GM21723 (cell line): ENCODE data around the gene PHF21A.

ENCODE experiments used
- ATAC-seq: cut with Tn5 transposase; IDR thresholded peaks from one replicate; pipeline ENCODE4 v1.9.1; 2021; ENCODE audit warnings: mild to moderate bottlenecking, moderate library complexity; ENCODE audit not compliant: unreplicated experiment

PHF21A gene

DNA sequence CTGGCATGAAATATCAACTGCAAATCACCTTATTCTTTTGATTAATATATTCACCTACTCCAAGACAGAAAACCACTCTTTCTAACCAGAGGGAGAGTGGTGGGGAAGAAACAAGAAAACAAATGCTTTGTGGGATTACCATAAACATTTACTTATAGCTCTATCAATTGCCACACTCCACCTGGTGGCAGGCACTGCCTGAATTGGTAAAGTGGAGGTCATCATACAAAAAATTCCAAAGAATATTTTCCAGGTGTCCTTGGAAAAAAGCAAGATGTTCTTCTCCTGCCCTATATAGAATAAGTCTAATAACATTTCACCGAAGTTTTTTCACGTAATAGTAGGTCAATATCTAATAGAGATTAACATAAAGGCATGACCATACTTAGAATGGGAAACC lies 45.3 kb downstream of the PHF21A start:
- ATAC-seq: no peak

DNA sequence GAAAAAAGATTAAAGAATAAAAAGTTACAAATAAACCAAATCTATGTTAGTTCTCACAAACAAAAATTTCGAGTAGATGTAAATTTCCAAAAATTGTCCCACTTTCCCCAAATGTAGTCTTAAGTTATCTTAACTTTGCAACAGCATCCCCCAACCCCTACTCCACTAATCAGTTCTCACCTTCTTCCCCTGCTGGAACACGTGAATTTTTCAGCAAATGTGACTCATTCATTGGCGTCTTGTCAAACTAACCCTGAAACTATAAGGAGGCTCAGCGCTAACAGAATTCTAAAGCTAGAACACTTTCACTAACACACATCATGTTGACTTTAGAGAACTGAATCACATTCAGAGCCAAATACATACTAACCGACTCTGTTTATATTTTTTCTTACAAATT lies 46.1 kb downstream of the PHF21A start:
- no peak for ATAC-seq

DNA sequence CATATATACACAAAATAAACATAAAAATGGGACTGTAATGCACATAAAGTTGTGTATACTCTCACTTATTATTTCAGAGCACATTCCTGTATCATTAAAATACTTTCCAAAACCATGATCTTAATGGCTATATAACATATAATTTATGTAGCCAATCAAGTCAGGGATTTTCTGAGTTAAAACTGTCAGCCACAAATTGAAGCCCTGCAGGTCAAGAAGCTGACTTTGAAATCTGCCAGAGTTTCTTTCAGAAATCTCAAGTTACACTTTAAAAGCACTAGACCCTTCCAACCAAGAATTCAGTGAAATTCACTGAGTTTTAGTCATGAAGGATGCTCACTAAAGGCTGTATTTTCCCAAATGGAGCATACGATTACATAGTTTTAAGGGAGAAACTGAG lies 47.6 kb downstream of the PHF21A start:
- no peak for ATAC-seq

DNA sequence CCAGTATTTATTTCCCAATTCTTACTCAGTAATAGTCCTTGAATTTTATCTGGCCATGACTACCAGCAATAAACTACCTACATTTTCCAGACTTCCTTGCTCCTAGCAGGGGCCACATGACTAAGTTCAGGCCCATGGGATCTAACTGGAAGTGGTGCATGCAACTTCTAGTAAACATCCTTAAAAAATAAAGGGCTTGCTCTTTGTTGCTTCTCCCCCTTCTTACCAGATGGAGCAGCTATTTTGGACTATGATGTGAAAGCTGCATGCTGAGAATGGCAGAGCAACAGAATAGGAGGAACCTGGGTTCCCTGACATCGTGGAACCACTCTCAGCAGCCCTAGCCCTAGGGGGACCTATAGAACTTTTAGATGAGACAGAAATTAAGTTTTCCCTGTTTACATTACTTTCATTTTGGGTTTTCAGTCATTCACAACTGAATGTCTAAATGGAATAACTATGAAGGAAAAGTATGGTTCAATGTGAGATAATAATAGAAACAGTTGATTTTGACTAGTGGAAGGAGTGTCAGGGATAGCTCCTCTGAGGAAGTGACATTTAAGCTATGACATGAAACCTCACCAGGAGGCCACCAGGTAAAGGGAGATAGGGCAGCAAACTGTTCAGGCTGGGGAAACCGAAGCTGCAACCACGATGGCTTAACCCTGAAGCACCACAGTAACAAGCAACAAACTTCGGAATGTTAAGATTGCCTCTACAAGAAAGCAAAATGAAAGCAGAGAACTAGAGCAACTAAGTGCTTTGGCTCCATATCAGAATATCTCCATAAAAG lies 48.9 kb downstream of the PHF21A start:
- ATAC-seq: no peak

DNA sequence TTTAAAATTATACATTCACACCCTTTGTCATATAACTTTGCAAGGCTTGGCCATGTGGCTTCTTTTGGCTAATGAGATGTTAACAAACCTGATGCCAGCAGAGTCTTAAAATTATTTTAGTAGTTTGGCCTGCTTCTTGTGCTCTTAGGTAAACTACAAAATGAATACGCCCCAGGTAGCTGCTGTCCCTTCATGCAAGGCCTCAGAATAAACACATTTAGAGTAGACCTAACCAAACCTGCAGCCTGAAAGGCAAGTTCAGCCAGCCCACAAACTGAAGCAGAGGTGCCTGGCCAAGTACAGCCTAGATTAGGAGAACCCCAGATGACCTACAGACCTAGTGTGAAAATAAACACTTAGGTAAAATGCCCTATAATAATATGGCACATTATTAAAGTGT lies 50.2 kb downstream of the PHF21A start:
- ATAC-seq: no peak

DNA sequence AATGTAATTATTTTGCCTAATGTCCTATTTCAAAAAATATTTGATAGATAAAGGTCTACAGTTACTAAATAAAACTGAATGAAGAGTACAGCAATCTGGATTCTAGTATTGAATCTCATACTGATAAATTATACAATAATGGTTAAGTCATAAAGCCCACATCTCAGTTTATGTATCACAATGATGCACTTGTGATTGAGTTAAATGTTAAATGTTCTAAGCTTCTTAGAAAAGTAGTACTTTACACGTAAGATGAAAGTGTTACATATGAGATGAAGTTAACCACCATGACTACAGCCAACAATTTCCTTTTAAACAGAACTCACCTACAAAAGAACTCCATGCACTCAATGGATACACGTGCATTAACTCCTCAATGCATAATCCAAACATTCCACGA lies 51.7 kb downstream of the PHF21A start:
- ATAC-seq: no peak

DNA sequence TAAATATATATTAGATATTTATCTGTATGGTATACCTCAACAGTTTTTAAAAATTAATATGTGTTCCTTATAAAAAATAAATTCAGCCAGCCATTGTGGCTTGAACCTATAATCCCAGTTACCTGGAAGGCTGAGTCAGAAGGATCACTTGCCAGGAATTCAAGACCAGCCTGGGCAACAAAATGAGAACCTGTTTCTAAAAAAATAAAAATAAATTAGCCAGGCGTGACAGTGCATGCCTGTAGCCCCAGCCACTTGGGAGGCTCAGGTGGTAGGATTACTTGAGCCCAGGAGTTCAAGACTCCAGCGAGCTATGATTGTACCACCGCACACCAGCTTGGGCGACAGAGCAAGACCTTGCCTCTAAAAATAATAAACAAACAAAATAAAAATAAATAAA lies 54.9 kb downstream of the PHF21A start:
- ATAC-seq: no peak

DNA sequence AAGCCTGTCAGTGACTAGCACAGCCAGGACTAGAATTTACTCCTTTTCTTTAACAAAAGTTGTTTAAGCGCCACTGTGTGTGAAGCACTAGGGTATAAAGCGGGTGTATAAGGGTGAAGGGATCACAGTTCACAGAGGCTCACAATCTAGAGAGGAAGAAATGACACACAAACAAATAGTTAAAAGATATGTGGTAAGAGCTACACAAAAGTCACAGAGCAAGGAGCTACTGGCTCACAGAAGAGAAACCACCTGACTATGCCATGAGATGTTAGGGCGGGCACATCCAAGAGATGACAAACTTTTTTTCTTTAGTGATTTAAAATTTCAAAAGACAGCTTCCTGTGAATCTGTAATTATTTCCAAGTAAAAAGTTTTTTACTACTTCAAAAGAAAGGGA lies 55.6 kb downstream of the PHF21A start:
- ATAC-seq: no peak

DNA sequence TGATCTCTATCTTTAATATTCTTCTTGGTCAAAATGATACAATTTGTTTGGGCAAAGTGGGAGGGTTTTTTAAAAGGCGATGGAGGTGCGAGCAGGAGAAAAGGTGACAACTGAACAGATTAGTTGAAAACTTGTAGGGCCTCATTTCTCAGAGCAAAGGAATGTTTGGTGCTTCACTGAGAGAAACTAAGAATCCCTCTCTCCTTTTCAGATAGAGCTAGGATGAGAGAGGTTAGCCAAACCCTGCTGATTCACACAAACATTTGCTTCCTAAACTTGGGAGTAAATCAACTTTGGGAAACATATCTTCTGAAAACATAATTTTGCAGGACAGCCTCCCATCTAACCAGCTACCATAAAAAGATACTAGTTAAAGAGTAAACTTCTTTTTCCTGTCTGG lies 57.0 kb downstream of the PHF21A start:
- ATAC-seq: no peak

DNA sequence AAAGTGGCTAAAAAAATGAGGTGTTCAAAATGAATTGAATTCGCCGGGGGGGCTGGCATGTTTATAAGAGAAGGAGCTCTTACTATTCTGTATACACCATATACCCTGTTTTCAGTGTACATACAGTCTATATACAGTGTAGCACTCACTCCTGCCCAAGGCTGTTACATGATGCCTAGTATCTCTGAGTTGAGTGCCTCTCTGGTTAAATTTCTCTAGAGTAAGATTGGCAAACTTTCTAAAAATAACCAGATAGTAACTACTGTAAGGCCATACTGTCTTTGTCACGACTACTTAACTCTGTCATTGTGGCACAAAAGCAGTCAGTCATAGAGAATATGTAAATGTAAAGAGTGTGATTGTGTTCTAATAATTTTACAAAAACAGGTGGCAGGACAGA lies 58.1 kb downstream of the PHF21A start:
- ATAC-seq: no peak

DNA sequence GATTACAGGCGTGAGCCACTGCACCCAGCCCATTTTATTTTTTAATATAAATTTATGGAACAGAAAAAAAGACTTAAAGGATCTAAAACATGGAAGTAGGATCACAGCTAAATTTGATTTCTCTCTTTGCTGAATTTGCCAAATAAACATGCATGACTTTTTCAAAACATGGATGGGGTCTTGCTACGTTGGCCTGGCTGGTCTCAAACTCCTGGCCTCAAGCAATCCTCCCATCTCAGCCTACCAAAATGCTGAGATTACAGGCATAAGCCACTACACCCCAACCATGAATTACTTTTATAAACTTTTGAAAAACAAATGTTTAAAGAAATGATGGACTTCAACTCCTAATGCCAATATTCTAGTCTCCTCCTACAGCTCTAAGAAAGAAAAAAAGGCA lies 61.2 kb downstream of the PHF21A start:
- no peak for ATAC-seq

DNA sequence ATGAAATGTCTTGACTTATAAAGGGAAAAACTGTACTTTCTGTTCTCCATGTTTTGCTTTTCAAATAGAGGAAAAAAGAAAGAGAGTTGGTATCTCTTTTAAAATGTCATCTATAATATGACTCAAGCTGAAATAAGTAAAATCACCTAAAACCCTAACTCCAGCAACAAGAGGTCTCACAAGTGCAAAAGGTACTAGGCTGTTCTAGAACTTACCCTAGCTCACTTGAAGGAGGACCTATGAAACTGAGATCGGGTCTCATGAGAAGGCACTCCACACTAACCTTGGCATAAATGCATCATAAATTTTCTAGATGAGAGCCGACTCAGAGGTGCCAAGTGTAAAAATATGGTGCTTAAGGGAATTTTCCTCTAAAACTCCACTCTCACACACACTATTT lies 63.8 kb downstream of the PHF21A start:
- ATAC-seq: no peak

DNA sequence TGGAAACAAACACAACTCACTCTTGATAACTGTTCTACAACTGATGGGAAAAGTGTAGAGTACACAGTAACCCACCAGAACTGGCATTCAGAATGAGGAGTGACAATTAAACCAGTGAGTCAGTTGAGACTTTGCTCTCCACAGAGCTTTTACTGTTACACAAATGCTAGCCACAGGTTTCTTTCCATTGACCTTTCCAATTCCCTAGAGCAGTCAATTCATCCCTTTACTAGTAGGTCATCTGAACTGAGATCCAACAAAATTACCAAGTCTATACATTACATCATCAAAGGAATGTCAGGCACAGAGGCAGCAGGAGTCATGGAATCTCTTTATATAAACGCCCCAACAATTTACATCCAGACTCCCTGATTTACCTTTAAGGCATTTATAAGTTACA lies 65.9 kb downstream of the PHF21A start:
- ATAC-seq: no peak

DNA sequence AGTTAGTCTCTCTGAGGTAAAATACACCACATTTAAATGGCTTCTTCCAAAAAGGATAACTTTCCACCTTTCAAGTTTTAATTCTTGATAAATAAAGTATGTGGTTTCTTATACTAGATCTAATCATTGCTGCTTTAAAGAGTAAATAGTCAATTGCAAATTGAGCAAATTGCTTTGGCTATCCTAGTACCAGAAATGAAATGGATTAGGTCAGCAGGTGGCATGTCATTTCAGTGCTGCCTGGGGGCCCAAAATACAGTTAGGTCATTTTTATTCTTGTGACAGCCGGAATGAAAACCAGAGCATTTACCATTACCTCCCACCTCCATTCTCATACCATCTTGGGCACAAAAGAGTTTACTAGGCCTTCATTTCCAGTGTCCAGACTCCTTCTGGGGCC lies 70.2 kb downstream of the PHF21A start:
- ATAC-seq: no peak

DNA sequence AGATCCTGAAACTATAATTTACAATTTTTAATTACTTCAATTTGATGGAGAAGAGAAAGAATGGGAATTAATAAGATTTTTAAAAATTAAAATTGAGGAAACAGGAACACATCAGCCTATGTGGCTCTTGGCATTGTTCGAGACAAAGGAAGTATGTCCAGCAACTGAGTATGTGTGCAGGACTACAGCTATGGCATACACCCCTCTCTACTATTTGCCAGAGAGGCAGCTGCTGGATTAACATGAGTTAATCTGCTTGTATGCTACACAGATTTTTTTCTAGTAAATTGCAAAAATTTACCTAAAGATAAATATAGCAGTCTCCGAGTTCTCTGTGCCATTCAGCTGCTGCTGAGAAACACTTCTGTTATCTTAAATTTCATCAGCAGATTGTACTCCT lies 70.6 kb downstream of the PHF21A start:
- ATAC-seq: no peak

DNA sequence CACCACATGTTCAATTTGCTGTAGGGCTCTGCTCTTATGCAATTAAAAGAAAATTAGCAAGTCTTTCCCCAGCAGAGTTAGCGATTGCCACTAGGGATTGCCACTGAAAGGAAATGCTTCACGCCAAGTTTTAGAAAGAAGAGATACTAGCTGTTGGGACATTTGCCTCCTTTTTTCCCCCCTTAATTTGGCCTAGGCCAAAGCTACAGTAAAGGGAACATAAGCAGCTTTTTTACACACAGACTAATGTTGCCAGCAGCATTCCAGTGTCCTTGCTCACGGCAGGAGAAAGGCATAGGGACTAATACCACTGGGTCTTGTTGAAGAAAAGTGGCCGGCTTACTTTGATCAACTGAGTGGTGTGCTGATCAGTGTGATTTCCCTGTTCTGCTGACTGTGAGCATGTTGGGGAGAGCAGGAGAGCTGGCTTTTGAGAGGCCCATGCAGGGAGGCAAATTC lies 71.2 kb downstream of the PHF21A start:
- ATAC-seq: no peak

DNA sequence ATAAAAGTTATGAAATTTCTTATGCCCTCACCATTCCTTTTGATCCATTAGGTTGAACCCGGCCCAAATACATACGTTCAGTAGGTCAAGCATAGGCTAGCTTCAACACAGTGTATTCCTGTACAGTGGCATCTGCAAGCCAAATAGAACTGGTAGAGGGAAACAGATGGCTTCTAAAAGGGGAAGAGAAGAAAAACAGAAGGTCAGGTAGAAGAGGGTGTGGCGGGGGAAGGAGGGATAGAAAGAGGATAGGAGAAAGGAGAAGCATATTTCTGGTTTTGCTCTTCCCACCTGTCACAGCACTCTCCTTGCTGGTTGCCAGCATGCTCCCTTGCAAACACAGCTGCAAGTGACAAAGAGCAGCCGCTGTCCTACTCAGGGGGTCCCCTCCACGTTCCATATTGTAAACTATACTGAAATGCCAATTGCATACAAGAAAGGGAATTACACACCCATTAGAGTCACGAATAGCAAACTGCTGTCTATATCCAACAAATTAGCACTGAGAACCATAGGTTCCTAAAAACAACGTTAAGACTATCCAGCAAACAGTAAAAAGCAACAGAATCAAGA lies 71.8 kb downstream of the PHF21A start:
- no peak for ATAC-seq

DNA sequence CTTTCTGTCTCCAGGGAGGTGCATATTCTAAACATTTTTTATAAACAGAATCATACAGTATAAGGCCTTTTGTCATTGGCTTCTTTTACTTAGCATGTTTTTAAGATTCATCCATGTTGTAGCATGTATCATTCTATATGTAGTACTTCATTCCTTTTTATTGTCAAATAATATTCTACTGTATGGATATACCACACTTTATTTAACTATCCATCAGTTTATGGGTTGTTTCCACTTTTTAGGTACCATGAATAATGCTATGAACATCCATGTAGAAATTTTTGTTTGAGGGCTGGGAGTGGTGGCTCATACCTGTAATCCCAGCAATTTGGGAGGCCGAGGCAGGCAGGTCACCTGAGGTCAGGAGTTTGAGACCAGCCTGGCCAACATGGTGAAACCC lies 73.1 kb downstream of the PHF21A start:
- ATAC-seq: no peak

DNA sequence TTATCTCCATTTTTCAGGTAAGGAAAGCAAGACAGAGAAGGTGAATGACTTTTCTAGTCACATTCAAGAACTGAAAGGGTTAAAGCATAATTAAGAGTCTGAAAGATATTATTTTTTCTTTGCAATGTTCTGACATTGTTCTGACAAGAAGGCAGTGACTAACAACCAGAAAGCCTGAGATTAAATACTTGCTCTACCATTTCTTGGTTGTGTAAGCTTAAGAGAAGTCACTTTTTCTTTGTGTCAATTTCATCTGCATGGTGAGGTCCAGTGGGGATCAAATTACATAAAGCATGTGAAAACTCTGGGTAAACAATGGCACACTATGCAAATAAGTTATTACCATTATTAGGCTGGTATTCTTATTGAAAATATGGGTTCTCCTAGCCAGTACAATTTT lies 73.7 kb downstream of the PHF21A start:
- ATAC-seq: no peak

DNA sequence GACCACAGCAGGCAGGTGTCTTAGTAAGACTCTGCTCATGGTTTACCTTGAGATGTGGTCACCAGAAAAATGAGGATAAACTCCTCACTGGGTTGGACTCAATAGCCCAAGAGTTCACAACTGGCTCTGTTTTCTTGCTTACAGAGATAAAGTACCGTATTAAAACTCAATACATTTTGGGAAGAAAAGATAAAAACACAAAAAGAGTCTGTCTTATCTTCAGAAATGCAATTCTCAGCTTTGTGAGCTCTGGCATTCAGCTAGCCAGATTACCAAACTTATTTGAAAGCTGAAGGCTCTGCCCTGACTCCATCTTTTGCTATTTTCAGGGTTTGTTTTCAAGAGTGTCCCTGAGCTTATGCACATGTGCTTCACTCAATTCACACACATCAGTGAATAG lies 75.4 kb downstream of the PHF21A start:
- no peak for ATAC-seq

DNA sequence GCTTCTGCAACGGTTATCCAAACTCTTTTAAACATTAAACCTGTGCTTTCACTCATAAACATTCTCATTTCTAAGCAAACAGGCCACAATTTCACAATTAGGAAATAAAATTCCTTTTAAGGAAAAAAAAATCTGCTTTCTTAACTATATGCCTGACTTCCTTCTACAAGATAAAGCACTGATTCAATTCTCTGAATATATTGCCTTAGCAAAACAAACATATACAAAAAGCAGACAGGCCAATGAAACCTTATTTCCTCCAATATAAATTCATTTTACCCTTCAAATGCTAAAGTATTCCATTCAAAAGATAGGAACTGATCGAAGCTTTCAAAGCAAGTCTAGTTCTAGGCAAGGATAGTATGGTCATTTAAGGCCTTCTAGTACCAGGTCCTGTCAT lies 76.7 kb downstream of the PHF21A start:
- no peak for ATAC-seq

DNA sequence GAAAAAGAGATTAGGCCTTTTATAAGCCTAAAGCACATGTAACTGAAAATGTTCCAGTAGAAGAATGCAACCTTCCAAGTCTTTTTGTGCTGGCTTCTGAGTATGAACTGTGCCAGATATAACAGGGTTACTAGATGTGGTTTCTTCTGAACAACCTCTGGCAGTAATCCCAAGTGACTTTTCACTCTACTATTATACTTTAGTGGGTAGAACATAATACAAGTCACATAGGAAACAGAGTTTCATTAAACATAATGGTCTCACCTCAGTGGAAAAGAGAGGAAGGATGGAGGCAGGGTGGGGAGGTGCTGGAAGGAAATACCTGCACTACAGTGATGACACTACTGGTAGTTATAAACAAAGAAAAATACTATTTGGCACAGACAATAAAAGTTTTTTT lies 81.3 kb downstream of the PHF21A start:
- ATAC-seq: no peak

DNA sequence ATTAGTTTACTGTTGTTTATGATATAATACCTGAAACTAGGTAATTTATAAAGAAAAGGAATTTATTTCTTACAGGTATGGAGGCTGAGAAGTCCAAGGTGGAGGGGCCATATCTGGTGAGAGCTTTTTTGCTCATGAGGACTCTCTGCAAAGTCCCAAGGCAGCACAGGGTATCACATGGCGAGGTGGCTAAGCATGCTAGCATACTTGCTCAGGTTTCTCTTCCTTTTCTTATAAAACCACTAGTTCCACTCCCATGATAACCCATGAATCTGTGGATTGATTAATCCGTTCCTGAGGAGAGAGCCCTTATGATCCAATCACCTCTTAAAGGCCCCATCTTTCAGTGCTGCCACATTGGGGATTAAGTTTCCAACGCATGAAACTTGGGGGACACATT lies 82.7 kb downstream of the PHF21A start:
- ATAC-seq: no peak
